COLO668 (cell line): ENCODE data around the gene MICAL1.

Experiments used
- DNase-seq: peaks from one replicate; lab custom pipeline; 2025; ENCODE audit not compliant: unreplicated experiment; lab: John Stamatoyannopoulos, UW

The MICAL1 gene

DNA sequence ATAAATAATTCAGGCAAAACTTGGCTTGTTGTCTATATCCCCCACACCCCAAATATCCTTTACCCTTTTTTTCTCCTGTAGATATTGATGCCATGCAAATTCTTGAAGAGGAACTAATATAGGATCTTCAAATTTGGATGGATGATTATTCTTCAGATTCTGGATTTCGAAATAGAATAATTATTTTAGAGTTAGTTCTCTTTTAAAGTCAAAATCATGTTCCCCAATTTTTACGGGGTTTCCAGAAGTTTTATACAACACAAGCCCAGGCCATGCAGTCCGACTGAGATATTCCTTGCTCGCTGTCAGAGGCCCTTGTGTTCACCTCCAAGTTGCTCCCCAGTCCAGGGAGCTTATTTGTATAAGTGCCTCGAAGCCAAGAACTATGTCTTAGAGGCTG, 19.5 kb downstream of the MICAL1 start:
- DNase-seq = no peak

GRCh38 chr6:109434456-109434855, 21.1 kb downstream of the MICAL1 start:
- no peak for DNase-seq

DNA sequence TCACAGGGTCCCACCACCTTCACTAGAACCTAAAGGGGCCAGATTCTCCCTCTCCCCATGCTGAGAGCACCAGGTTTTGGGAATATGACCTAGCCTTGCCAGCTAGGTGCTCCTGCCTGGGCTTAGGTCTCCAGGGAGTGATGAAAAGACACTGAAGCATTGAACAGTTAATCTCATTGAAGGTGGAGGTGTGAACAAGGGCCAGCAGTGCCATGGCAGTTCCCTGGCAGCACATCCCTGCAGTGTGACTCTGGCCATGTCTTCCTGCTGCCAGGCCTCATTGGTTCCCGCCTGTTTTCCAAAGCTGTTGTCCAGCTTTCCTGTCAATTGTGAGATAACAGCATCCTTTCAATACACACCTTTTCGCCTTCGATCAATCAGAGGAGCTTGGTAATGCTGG, 26.1 kb downstream of the MICAL1 start:
- no peak for DNase-seq

DNA sequence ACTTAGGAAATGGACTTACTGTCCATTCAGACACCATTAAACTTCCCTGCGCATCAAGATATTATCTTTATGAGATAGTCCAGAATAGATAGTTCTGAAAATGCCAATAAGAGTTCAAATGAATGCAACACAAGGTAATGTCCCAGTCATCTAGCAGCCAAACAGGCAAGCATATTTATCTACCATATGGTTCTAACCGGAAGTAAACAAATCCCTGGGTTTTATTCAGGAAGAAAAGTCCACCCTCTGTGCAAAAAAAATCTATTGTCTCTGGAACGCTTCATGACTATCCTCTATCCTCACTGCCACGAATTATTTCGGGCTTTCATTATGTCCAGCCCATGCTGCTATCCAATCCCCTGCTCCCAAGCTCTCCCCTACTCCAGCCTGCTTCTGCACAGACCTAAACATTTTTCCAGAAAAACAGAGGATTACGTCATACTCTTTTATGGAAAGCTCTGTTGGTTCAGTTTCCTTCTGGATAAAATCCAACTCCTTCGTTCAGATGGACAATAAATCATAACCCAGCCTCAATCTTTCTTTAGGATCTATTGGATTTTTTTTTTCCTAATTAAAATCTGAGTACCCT, 26.6 kb downstream of the MICAL1 start:
- DNase-seq = no peak

DNA sequence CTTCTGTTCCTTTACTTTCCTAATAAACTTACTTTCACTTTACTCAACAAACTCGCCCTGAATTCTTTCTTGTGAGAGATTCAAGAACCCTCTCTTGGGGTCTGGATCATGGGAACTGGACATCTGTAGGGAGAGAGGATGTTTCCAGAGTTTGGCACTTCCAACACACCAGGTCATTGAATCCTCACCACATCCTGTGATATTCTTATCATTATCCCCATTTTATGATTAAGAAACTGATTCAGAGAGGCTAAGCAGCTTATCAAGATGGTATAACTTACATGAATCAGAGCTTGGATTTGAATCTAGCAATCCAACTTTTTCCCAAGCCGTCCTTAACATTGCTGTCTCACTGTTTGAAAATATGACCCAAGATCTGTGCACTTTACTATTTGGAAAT, 30.6 kb downstream of the MICAL1 start:
- no peak for DNase-seq

DNA sequence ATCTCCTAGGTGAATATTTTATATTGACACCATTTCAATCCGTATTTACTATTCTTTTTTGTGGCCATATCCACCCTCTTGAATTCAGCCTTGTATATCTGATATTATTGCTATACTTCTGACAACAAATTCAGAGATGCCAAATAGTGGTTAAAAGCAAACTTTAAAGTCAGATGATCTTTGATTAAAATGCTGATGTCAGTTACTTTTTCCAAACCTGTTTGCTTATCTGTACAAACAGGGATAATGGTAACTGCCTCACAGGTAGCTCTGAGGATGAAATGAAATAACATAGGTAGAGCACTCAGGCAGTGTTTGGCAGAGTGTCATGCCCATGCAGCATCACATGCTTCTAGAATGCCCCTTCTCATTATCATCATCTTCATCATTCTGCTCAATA, 34.4 kb downstream of the MICAL1 start:
- no peak for DNase-seq

- DNase-seq = no peak
These were observed 34.8 kb downstream of the MICAL1 start for GRCh38 chr6:109420751-109421150.

GRCh38 chr6:109417646-109418045, 37.9 kb downstream of the MICAL1 start:
- no peak for DNase-seq

DNA sequence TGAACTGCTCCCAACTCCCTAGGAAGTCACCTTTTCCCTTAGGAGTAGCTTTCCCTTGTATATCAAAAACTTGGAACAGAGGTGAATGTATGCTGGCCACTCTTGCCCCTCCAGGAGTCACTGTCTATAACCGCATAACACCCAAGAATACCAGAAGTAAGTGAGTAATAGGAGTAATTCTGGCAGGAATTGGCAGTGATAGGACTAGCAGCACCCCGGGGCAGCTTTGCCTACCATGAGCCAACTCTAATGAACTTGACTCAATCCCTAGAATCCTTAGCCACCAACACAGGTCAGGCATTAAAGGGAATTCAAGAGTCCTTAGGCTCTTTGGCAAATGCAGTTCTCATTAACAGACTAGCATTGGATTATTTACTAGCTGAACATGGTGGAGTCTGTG, 44.5 kb downstream of the MICAL1 start:
- no peak for DNase-seq

DNA sequence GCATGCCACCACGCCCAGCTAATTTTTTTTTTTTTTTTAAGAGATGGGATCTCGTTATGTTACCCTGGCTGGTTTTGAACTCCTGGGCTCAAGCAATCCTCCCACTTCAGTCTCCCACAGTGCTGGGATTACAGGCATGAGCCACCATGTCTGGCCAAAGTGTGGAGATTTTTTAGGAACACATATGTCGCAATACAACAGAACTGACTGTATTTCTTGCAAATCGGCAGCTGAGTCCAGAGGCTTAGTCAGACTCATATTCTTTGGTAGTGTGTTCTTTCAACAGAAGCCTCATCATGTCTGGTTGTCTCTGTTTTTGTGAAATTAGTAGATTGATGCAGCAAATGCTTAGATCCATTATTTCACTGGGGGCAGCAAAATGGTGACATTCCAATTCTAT, 49.4 kb downstream of the MICAL1 start:
- DNase-seq = no peak

- no peak for DNase-seq
These were observed 58.6 kb downstream of the MICAL1 start for GRCh38 chr6:109397020-109397419.

- DNase-seq = no peak
These were observed 59.4 kb downstream of the MICAL1 start for GRCh38 chr6:109396046-109396718.
